OCI-LY7 (cell line): ENCODE results near the gene CEACAM1. TPM values are rescaled to one million over a fixed set of nuclear protein-coding genes. Genes with fewer than 3 reads are reported as not detected.
"Not testable (repeated sequence)": the region's sequence is repeated elsewhere in the genome, so short reads cannot be mapped to it uniquely, and the experiment has no call there.

Experiments
- BruUV-seq: library from RNA; stranded (reverse); fragments of 400-500 nt; replicated peaks from 2 replicates; lab custom pipeline; 2021; lab: Mats Ljungman, UMichigan
- CTCF ChIA-PET: fragments of 300-600 bp; sonication (Branson Sonifier 250); formaldehyde crosslinking; loops from one replicate; lab custom pipeline; 2022; ENCODE audit warnings: antibody characterized with exemption; ENCODE audit not compliant: unreplicated experiment; lab: Charles Lee
- POLR2A ChIA-PET: fragments of 300-600 bp; sonication (Branson Sonifier 250); formaldehyde crosslinking; loops from one replicate; lab custom pipeline; 2022; ENCODE audit warnings: antibody characterized with exemption; lab: Charles Lee
- DNase-seq: peaks from one replicate; pipeline ENCODE4 v3.0.0-alpha.2; 2015; ENCODE audit warnings: low spot score
- H2AFZ ChIP-seq: fragments of 200-600 bp; sonication (generic), shearing (Covaris generic); 2 replicates; pipeline ENCODE4 v1.6.1; 2014; ENCODE audit warnings: mild to moderate bottlenecking, antibody characterized with exemption, low read length, moderate library complexity
- H3K27ac ChIP-seq: fragments of 200-600 bp; sonication (generic); 2 replicates; pipeline ENCODE4 v1.5.1; 2014; ENCODE audit warnings: mixed run types, low read depth, mild to moderate bottlenecking, moderate library complexity, low read length, inconsistent platforms; ENCODE audit not compliant: poor library complexity, severe bottlenecking
- H3K36me3 ChIP-seq: fragments of 200-600 bp; sonication (generic); 2 replicates; pipeline ENCODE4 v1.6.1; 2014; ENCODE audit warnings: mild to moderate bottlenecking, antibody characterized with exemption, low read length, moderate library complexity, mixed read lengths; ENCODE audit not compliant: insufficient read depth
- H3K4me1 ChIP-seq: fragments of 200-600 bp; sonication (generic); 2 replicates; pipeline ENCODE4 v1.5.1; 2014; ENCODE audit warnings: mild to moderate bottlenecking, low read length; ENCODE audit not compliant: insufficient read depth, poor library complexity, severe bottlenecking
- H3K4me2 ChIP-seq: fragments of 200-600 bp; sonication (generic); 2 replicates; pipeline ENCODE4 v1.6.1; 2014; ENCODE audit warnings: mild to moderate bottlenecking, low read length
- H3K4me3 ChIP-seq: fragments of 200-600 bp; sonication (generic); 2 replicates; pipeline ENCODE4 v1.5.1; 2014; ENCODE audit warnings: mild to moderate bottlenecking, low read depth, low read length; ENCODE audit not compliant: poor library complexity, severe bottlenecking
- H3K79me2 ChIP-seq: fragments of 200-600 bp; sonication (generic); 2 replicates; pipeline ENCODE4 v1.6.1; 2016; ENCODE audit warnings: low read depth, mild to moderate bottlenecking, low read length, moderate library complexity, mixed read lengths; ENCODE audit not compliant: insufficient read depth
- H3K9me2 ChIP-seq: fragments of 200-600 bp; sonication (generic); 2 replicates; pipeline ENCODE4 v1.6.1; 2016; ENCODE audit warnings: mild to moderate bottlenecking, low read length, mixed read lengths; ENCODE audit not compliant: insufficient read depth
- H3K9me3 ChIP-seq: fragments of 200-600 bp; sonication (generic); 2 replicates; pipeline ENCODE4 v1.6.1; 2014; ENCODE audit warnings: mild to moderate bottlenecking, mixed run types, low read length, mixed read lengths
- H4K20me1 ChIP-seq: fragments of 200-600 bp; sonication (generic); 2 replicates; pipeline ENCODE4 v1.6.1; 2014; ENCODE audit warnings: mild to moderate bottlenecking, antibody characterized with exemption, low read length, moderate library complexity, mixed read lengths; ENCODE audit not compliant: insufficient read depth
- CTCF ChIP-seq: fragments of 200-600 bp; sonication (generic); conservative IDR thresholded peaks from 2 replicates; pipeline ENCODE4 v1.5.1; 2014; ENCODE audit warnings: mild to moderate bottlenecking, antibody characterized with exemption, low read length, moderate library complexity, mixed read lengths
- EZH2phosphoT487 ChIP-seq: fragments of 200-600 bp; sonication (generic); IDR thresholded peaks from 2 replicates; pipeline ENCODE4 v1.6.1; 2018; ENCODE audit warnings: low read depth, borderline replicate concordance, mild to moderate bottlenecking, mixed run types, antibody characterized with exemption, low read length, moderate library complexity, mixed read lengths
- intact Hi-C: fragments of 100-400 bp; cut with micrococcal nuclease; formaldehyde crosslinking; loops from one replicate; pipeline ENCODE4 v1.10.0; 2022; ENCODE audit not compliant: unreplicated experiment
- total RNA-seq, 2 experiments: library from RNA; depleted of rRNA in 1 of 2; stranded (reverse); fragments of >200 nt in 1 of 2; shearing (Covaris generic) in 1 of 2; gene quantifications; 2 replicates each; pipeline ENCODE4 v1.2.3, GENCODE V29; 2014 to 2022

Gene CEACAM1
- total RNA-seq, 2 experiments from 2014 or later, result 0.50 to 1.5 TPM

GRCh38 chr19:42552086-42553065 lies 24.1 kb upstream of the CEACAM1 start:
- Histone ChIP-seq H3K9me2 (no peaks in the 10 kb centered on the region), H3K79me2 (no peaks in the 10 kb centered on the region), H3K9me3 (no peaks in the 10 kb centered on the region), H3K4me2 (no peak overlapping the region), H3K36me3 (no peaks in the 10 kb centered on the region), H4K20me1 (no peaks in the 10 kb centered on the region; the same call in 1 of the 2 replicates), H3K27ac (no peak overlapping the region), H2AFZ (no peak overlapping the region), H3K4me1 (no peaks in the 10 kb centered on the region), H3K4me3 (no peak overlapping the region)
- POLR2A ChIA-PET, result no interaction called here
- no peak for TF ChIP-seq CTCF
- TF ChIP-seq EZH2phosphoT487, result no peak
- CTCF ChIA-PET, result no interaction called here
- DNase-seq, result no peak
- intact Hi-C loops, result no loop called here
- BruUV-seq, result no TSS peak

GRCh38 chr19:42550521-42550920 lies 22.2 kb upstream of the CEACAM1 start:
- H3K4me2 ChIP-seq, H4K20me1 ChIP-seq, DNase-seq, H3K36me3 ChIP-seq, H3K4me1 ChIP-seq, POLR2A ChIA-PET, H3K4me3 ChIP-seq, H3K9me2 ChIP-seq, H2AFZ ChIP-seq, H3K79me2 ChIP-seq, BruUV-seq, intact Hi-C loops, H3K9me3 ChIP-seq, H3K27ac ChIP-seq, CTCF ChIA-PET: not testable (repeated sequence)

GRCh38 chr19:42549067-42549466 lies 20.8 kb upstream of the CEACAM1 start:
- H3K9me3 ChIP-seq, H3K36me3 ChIP-seq, H3K27ac ChIP-seq, H3K4me1 ChIP-seq, H3K79me2 ChIP-seq, BruUV-seq, POLR2A ChIA-PET, intact Hi-C loops, H3K4me3 ChIP-seq, CTCF ChIA-PET, H4K20me1 ChIP-seq, H2AFZ ChIP-seq, H3K4me2 ChIP-seq, H3K9me2 ChIP-seq, DNase-seq: not testable (repeated sequence)
